ENCODE data around the gene SUN3.

DNA sequence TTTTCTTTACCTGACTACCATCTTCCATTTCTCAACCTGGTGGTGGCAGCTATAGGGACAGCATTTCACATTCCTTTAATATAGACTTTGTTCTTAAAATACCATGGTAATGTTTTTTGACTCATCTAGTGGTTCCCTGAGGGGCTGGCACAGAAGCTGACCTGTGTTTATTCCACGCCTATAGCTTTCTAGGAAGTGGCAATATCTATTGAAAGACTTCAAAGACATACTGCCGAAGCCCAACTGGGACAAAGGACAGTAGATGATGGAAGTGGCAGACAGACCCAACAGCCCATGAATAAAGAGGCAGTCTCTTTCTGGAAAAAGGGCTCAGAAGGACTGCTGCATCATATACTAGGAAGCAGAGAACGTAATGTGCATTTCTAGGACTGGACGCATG lies 11.2 kb downstream of the SUN3 start:
- TF ChIP-seq, protein P1, sequence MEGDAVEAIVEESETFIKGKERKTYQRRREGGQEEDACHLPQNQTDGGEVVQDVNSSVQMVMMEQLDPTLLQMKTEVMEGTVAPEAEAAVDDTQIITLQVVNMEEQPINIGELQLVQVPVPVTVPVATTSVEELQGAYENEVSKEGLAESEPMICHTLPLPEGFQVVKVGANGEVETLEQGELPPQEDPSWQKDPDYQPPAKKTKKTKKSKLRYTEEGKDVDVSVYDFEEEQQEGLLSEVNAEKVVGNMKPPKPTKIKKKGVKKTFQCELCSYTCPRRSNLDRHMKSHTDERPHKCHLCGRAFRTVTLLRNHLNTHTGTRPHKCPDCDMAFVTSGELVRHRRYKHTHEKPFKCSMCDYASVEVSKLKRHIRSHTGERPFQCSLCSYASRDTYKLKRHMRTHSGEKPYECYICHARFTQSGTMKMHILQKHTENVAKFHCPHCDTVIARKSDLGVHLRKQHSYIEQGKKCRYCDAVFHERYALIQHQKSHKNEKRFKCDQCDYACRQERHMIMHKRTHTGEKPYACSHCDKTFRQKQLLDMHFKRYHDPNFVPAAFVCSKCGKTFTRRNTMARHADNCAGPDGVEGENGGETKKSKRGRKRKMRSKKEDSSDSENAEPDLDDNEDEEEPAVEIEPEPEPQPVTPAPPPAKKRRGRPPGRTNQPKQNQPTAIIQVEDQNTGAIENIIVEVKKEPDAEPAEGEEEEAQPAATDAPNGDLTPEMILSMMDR (IDR thresholded peaks at IDR 0.05) = no peak
- TF ChIP-seq POLR2AphosphoS5 (IDR thresholded peaks at IDR 0.05; ENCODE audit: insufficient read depth in 1 of 2, low read depth in 1 of 2) (no peak), POLR2A (IDR thresholded peaks at IDR 0.05) (no peak)

Measured in vagina (tissue), 2 donors.